PFSK-1 (cell line): ENCODE data around the gene BCCIP.

Source experiments
- FOXP2 ChIP-seq: optimal IDR thresholded peaks from 2 replicates; pipeline ENCODE3; 2011; ENCODE audit warnings: borderline replicate concordance, control low read depth, inconsistent platforms; ENCODE audit not compliant: insufficient read depth; ENCODE audit errors: extremely low read length, extremely low read depth
- POLR2AphosphoS5 ChIP-seq: IDR thresholded peaks from 2 replicates; pipeline ENCODE4 v1.6.1; 2012; ENCODE audit warnings: low read depth, mild to moderate bottlenecking, control low read depth, low read length, moderate library complexity
- REST ChIP-seq, 2 experiments: IDR thresholded peaks; 2 replicates each; pipeline versions ENCODE4 v1.6.1 to v1.8.0; 2011 to 2012; ENCODE audit warnings: low read depth in 2 of 2, low read length in 2 of 2, control low read depth in 1 of 2, inconsistent platforms in 1 of 2, mild to moderate bottlenecking in 1 of 2, moderate library complexity in 1 of 2; ENCODE audit not compliant: insufficient read depth in 1 of 2
- SIN3A ChIP-seq: IDR thresholded peaks from 2 replicates; pipeline ENCODE4 v1.6.1; 2012; ENCODE audit warnings: mild to moderate bottlenecking, low read length, moderate library complexity, borderline replicate concordance; ENCODE audit not compliant: insufficient read depth
- TAF1 ChIP-seq: IDR thresholded peaks from 2 replicates; pipeline ENCODE4 v1.6.1; 2012; ENCODE audit warnings: low read length, control low read depth, borderline replicate concordance; ENCODE audit not compliant: insufficient read depth

BCCIP gene

GRCh38 chr10:125827133-125827532 lies 3.8 kb downstream of the BCCIP start:
- TF ChIP-seq POLR2AphosphoS5 (no peak), SIN3A (no peak), TAF1 (no peak), REST (IDR thresholded peaks at IDR 0.05; ENCODE audit: insufficient read depth in 1 of 2, low read depth in 2 of 2, low read length in 2 of 2) (no peak), FOXP2 (no peak)

- no peak for TF ChIP-seq SIN3A
- TF ChIP-seq REST (IDR thresholded peaks at IDR 0.05; ENCODE audit: insufficient read depth in 1 of 2, low read depth in 2 of 2, low read length in 2 of 2): no peak
- no peak for TF ChIP-seq TAF1
- no peak for TF ChIP-seq FOXP2
- TF ChIP-seq POLR2AphosphoS5: no peak
Observed at GRCh38 chr10:125828311-125828710, 5.0 kb downstream of the BCCIP start.

GRCh38 chr10:125836746-125837145 lies 13.4 kb downstream of the BCCIP start:
- TF ChIP-seq REST (IDR thresholded peaks at IDR 0.05; ENCODE audit: insufficient read depth in 1 of 2, low read depth in 2 of 2, low read length in 2 of 2) (no peak), SIN3A (no peak), POLR2AphosphoS5 (no peak), TAF1 (no peak), FOXP2 (no peak)

GRCh38 chr10:125838802-125839575 lies 15.6 kb downstream of the BCCIP start:
- TF ChIP-seq SIN3A: no peak
- no peak for TF ChIP-seq REST (IDR thresholded peaks at IDR 0.05; ENCODE audit: insufficient read depth in 1 of 2, low read depth in 2 of 2, low read length in 2 of 2)
- TF ChIP-seq POLR2AphosphoS5: no peak
- TF ChIP-seq FOXP2: no peak
- TF ChIP-seq TAF1: no peak

- TF ChIP-seq SIN3A (no peak), FOXP2 (no peak), REST (IDR thresholded peaks at IDR 0.05; ENCODE audit: insufficient read depth in 1 of 2, low read depth in 2 of 2, low read length in 2 of 2) (no peak), POLR2AphosphoS5 (no peak), TAF1 (no peak)
Observed at GRCh38 chr10:125840406-125840805, 17.1 kb downstream of the BCCIP start.
